Superior temporal gyrus (tissue), 1 donor: ENCODE measurements around the gene SLC4A5.
"Not testable (repeated sequence)": the region's sequence is repeated elsewhere in the genome, so short reads cannot be mapped to it uniquely, and the experiment has no call there.

Experiments
- DNase-seq: peaks from one replicate; pipeline ENCODE4 v3.0.0-alpha.2; 2016; ENCODE audit errors: extremely low spot score

The SLC4A5 gene

GRCh38 chr2:74367789-74368188 lies 24.6 kb upstream of the SLC4A5 start:
- DNase-seq = no peak

DNA sequence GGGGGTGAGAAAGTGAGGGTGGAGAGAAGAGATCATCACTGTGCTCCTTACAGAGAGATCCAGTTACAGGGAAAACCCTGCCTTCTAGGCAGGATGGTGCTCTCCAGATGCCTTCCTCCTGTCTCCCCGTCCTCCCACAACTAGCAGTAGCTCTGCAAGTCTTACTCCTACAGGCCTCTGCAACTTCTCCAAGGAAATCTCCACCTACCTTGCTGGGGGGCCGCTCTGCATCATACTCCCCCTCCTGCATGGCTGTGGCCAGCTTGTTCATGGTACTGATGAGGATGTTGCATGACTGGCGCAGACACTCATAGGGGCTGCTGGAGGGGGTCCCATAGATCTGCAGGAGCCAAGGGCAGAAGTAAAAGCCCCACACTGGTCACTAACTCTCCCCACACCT lies 22.8 kb upstream of the SLC4A5 start:
- DNase-seq = no peak

- no peak for DNase-seq
These were observed 21.6 kb upstream of the SLC4A5 start for GRCh38 chr2:74364533-74365505.

DNA sequence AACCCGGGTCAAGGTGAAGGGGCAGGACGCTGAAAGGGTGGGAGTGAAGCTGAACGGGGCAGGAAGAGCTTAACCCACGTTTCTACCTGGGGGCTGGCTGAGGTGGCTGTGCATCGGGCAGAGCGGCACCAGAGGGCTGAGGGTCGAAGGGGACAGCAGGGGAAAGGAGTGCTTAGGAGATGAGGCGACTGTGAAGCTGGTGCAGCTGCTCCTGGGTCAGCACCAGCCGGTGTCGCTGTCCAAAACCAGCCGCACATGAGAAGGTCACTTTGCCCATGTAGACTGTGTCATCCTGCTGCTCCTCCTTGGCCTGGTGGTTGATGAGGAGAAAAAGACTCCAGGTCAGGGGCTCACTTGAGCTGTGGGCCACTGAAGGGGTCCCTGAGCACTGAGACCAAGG lies 18.1 kb upstream of the SLC4A5 start:
- DNase-seq = no peak

DNA sequence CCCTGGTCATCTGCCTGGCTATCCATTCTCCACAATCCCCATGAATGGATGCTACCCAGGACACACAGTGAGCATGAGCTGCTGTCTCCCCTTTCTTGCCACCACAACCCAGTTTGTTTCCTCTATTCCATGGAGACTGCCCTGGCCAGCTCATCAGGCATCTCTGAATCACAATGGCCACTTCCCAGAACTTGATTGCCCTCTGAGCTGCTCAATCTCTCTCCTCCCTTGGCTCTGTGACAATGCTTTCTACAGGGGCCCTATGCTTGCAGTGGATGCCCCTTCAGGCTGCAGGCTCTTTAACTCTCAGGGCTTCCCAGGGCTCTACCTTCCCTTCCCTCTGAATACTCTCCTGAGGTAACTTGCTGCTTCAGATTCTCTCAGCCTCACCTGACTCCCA lies 14.4 kb upstream of the SLC4A5 start:
- DNase-seq = no peak

GRCh38 chr2:74349889-74350288 lies 6.7 kb upstream of the SLC4A5 start:
- no peak for DNase-seq

GRCh38 chr2:74347742-74348141 lies 4.5 kb upstream of the SLC4A5 start:
- no peak for DNase-seq

GRCh38 chr2:74347303-74347702 lies 4.1 kb upstream of the SLC4A5 start:
- no peak for DNase-seq

DNA sequence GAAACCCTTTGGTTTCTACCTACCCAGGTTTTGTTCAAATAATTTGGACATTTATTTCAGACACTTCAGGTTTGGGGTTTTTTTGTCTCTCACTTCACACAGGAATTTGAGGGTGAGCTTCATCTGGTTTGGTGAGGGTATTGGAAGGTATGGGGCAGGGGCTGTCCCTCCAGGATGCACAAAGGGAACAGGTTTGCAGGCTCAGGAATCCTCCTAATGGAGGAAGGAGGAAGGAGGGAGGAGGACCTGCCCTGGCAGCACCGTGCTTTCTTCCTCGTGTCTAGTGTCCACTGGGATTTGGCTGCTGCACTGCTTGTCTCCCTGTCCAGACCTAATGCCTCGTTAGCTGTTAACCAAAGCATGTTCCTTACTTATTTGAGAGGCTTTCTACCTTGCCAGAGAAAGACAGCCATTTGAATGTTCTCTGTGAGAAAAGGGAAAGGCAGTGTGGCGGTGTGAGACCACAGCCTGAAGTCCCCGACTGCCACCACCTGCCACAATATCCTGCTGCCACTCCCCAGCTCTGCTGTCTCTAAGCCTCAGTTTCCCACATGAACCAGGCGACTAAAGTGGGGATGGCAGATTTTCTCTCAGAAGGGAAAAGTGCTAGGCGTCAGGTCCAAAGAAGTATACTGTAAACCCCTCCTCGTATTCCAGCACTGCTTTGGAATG lies 2.2 kb upstream of the SLC4A5 start:
- no peak for DNase-seq

DNA sequence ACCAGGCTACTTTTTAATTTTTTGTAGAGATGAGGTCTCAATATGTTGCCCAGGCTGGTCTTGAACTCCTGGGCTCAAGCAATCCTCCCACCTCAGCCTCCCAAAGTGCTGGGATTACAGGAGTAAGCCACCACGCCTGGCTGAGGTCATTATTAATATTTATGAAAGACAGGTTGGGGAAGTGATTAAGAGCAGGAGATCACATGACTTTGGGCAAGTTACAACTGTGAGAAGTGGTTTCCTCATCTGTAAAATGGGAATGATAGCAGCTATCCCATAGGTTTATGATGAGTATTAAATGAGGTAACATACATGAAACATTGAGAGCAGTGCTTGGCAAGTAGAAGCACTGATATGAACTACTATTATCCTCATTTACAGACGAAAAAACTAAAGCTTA lies 7.0 kb downstream of the SLC4A5 start:
- DNase-seq = not testable (repeated sequence)

DNA sequence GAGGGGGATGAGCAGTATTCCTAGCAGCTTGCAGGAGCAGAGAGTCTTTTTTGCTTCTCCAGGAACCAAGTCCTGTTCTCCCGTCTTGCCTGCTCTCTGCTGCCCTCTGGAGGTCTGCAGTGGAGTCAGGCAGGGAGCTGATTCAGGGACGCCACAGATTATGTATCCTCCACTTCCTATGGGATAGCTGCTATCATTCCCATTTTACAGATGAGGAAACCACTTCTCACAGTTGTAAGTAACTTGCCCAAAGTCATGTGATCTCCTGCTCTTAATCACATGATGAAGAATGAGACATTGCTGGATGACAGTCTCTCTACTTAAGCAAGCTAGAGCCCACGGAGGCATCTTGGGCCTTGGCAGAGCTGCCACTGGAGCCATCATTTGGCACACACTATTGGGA lies 8.3 kb downstream of the SLC4A5 start:
- DNase-seq = peak; percentile 87

DNA sequence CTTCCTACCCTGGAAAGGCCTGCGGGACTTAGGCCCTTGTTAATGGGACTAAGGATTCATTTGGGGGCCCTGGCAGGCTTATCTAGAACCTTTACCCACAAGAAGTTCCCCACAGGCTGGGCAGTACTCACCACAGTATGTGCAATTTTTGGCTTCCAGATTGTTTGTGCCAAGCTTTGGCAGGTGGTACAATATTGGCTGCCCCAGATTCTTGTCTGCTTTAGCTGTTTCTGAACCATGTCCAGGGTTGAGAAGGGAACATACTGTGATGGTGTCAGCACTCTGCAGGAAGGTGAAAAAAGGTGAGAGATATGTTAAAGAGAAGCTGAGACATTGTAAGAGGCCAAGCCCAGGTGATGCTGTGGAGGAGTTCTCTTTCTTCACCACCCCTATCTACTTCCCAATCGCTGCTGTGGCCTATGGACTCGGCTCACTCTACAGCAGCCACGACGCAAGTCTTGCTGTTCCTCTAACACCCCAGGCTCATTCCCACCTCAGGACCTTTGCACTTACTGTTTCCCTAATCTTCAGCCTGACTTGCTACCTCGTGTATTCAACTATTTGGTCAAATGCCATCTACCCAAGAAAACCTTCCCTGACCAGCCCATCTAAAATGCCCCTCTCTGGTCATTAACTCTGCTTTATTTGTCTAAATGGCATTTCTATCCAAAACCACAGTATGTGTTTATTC lies 9.2 kb downstream of the SLC4A5 start:
- peak; percentile 16 for DNase-seq

DNA sequence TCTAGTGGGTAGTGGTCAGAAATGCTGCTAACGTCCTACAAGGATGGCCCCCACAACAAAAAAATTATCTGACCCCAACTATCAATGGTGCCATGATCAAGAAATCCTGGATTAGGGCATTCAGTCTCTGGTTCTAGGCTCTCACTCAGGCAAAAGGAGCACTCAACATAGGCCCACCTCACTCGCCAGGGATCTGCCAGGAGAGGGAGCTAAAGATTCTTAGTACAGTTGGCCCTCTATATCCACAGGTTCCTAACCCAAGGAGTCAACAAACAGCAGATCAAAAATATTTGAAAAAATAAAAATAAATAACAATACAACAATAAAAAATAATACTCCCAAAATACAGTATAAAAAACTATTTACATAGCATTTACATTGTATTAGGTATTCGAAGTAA lies 10.0 kb downstream of the SLC4A5 start:
- no peak for DNase-seq

DNA sequence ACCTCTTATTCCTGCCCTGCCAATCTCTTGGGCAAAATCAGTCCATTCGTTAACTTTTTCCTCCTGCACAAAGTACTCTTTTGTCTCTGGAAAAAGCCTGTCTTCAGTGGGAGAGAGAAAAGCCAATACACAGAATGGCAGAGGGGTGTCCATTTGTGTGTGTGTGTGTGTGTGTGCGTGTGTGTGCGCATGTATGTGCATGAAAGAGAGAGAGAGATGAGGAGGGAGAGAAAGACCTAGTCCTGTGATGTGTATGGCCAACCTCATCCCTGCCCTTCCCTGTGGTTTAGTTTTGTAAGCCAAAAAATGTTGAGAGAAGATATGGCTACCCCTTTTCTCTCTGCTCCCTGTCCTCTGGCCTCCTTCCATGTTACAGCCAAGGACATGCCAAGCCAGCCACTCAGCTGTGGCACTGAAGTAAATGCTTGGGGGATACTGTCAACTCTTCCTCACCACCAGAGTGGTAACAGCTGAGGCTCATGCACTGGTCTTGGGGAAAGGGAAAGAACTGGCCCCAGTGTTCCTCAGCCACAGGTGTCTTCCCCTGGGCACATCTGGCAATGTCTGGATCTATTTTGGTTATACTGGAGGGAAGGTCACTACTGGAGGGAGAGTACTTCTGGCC lies 10.6 kb downstream of the SLC4A5 start:
- no peak for DNase-seq

GRCh38 chr2:74328573-74328972 lies 14.6 kb downstream of the SLC4A5 start:
- no peak for DNase-seq

DNA sequence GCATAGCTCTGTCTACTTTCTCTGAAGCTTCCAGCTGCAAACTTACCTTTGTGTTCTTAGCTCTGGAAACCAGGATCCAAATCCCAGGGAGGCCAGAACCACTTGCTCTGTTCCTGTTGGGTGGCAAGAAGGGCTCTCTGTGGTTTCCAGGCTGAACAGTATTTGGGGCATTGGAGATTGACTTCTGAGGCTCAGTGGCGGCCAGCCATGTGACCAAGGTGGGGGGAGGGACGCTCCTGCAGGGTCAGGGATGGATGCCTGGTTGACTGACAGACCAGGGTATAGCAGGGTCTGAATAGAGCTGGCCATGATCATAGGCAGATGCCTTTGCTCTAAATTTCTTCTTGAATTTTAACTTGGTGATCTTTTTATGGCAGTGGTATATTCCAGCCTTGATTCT lies 15.1 kb downstream of the SLC4A5 start:
- no peak for DNase-seq

- no peak for DNase-seq
These were observed 15.6 kb downstream of the SLC4A5 start for GRCh38 chr2:74327627-74328026.

DNA sequence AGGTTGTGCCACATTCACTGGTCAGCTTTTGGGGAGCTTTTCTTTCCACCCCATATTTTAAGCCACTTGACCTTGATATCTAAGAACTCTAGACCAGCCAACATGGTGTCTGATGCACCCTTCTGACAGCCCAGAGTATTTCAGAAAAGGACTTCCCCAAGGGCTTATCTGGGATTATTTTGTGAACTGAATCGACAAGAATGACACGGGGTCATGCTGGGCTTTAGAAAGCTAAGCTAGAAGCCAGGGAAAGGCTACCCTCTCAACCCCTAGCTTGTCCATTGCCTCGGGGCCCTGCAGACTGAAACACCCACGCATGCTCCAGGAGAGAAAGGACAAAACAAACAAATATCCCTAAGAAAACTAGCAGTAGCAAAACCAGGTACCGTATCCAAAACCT lies 16.0 kb downstream of the SLC4A5 start:
- DNase-seq = no peak

- no peak for DNase-seq
These were observed 17.4 kb downstream of the SLC4A5 start for GRCh38 chr2:74325815-74326214.

DNA sequence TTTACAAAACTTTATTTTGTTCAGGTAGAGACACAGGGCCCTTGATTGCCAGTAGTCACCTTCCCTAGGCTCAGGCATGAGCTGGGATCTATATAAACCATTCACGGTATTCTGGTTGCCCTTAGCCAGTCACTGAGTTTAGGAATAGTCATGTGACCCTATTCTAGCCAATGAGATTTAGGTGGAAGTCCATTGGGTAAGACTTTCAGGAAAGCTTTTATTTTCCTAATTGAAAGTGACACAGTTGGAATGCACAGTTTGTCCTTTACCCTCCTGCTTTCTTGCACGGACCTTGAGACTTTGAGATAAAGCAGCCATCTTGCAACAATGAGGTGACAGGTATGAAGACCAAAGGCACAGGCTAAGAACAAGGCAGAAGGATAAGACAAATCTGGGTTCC lies 21.5 kb downstream of the SLC4A5 start:
- DNase-seq = no peak

DNA sequence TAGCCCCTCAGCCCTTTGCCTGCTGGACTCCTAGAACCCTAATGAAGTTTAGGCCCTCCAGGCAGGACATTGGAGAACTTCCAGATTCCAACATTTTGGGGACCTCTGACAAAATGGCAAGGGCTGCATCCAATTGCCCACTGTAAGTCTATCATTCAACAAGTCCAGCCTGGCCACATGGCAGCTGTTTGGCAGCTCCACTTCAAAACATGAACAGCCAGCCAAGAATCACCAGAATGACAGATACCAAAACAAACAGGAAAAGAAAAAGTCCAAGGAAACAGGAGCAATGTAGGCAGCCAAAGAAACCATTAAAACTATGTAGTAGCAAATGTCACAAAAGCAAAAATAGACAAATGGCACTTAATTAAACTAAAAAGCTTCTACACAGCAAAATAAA lies 25.5 kb downstream of the SLC4A5 start:
- peak; percentile 17 for DNase-seq
